ENCODE measurements around the gene RPL26. TPM values are rescaled to one million over a fixed set of nuclear protein-coding genes. Genes with fewer than 3 reads are reported as not detected.

Gene RPL26
- total RNA-seq, 1 donor from 2014 or later: 960 TPM

DNA sequence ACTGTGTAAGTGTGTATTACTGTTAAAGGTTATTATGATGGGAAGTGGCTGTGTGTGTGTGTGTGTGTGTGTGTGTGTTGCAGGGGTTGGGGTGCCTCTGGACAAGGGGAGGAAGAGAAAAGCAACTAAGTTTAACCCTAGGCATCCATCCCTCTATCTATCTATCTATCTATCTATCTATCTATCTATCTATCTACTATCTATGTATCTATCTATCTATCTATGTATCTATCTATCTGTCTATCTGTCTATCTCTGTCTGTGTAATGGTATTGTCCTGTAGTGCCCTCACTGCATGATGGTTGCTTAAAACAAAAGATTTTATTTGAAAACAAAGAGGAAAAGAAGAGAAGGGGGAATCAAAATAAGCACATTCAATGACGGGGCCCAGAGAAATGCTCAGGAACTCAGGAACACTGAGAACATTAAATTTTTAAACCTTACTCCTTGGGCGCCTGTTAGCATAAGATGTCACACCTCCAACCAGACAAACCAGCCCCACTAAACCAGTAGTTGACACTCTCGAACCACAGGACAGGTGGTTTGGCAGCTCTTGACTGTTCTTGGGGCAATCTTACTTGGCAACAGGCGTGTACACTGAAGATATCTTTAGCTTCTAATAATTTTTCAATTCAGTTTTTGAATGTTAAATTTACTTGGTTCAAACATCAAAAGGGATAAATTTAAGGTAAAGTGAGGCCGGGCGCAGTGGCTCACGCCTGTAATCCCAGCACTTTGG lies 5.1 kb upstream of the RPL26 start:
- no peaks in the 10 kb centered on the region for H3K36me3 ChIP-seq
- H3K27ac ChIP-seq (replicated peaks): no peak overlapping the region
- H3K27me3 ChIP-seq (ENCODE audit: low read depth): peaks cover 16% of the 10 kb centered on the region
- intact Hi-C loops (cut with micrococcal nuclease): no loop called here
- no peak for TF ChIP-seq CTCF (IDR thresholded peaks at IDR 0.05; ENCODE audit: borderline replicate concordance)
- no peak for DNase-seq
- no peaks in the 10 kb centered on the region for H3K9me3 ChIP-seq (replicated peaks)
- no peak overlapping the region for H3K4me3 ChIP-seq
- peaks cover 16% of the 10 kb centered on the region for H3K4me1 ChIP-seq

- H3K9me3 ChIP-seq (replicated peaks): no peaks in the 10 kb centered on the region
- H3K27ac ChIP-seq (replicated peaks): no peak overlapping the region
- no peak overlapping the region for H3K4me3 ChIP-seq
- DNase-seq: no peak
- TF ChIP-seq CTCF (IDR thresholded peaks at IDR 0.05; ENCODE audit: borderline replicate concordance): no peak
- H3K27me3 ChIP-seq (ENCODE audit: low read depth): peaks cover 3% of the 10 kb centered on the region
- peaks cover 2% of the 10 kb centered on the region for H3K36me3 ChIP-seq
- intact Hi-C loops (cut with micrococcal nuclease): no loop called here
- H3K4me1 ChIP-seq: peaks cover 27% of the 10 kb centered on the region
Observed at GRCh38 chr17:8386841-8387240, 3.8 kb upstream of the RPL26 start.

GRCh38 chr17:8384801-8385378 lies 1.9 kb upstream of the RPL26 start:
- no peak overlapping the region for H3K27ac ChIP-seq (replicated peaks)
- no peak for TF ChIP-seq CTCF (IDR thresholded peaks at IDR 0.05; ENCODE audit: borderline replicate concordance)
- H3K27me3 ChIP-seq (ENCODE audit: low read depth): no peaks in the 10 kb centered on the region
- intact Hi-C loops (cut with micrococcal nuclease): no loop called here
- peaks cover 47% of the 10 kb centered on the region for H3K4me1 ChIP-seq
- no peaks in the 10 kb centered on the region for H3K9me3 ChIP-seq (replicated peaks)
- DNase-seq: no peak
- H3K36me3 ChIP-seq: peaks cover 22% of the 10 kb centered on the region
- H3K4me3 ChIP-seq: no peak overlapping the region

DNA sequence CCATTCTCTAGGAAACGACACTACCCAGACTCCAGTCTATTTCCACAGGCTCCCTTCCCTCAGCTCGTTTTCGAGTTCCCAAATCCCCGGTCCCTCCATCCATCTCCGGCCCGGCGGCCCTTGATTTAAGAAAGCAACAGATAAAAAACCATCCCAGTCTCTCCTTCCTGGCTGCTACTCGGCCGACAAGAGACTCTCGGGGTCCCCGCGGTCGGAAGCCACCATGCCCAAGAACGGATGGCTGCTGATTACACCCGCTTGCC lies 182 bp downstream of the RPL26 start:
- intact Hi-C loops (cut with micrococcal nuclease): no loop called here
- Histone ChIP-seq H3K27me3 (ENCODE audit: low read depth) (no peaks in the 10 kb centered on the region), H3K4me3 (peak overlapping the region; percentile 96), H3K4me1 (peaks cover 56% of the 10 kb centered on the region), H3K36me3 (peaks cover 42% of the 10 kb centered on the region), H3K9me3 (replicated peaks) (no peaks in the 10 kb centered on the region), H3K27ac (replicated peaks) (peak overlapping the region; percentile 88)
- no peak for TF ChIP-seq CTCF (IDR thresholded peaks at IDR 0.05; ENCODE audit: borderline replicate concordance)
- DNase-seq: no peak

- no peak for TF ChIP-seq CTCF (IDR thresholded peaks at IDR 0.05; ENCODE audit: borderline replicate concordance)
- Histone ChIP-seq H3K27me3 (ENCODE audit: low read depth) (no peaks in the 10 kb centered on the region), H3K4me3 (peak overlapping the region; percentile 96), H3K27ac (replicated peaks) (peak overlapping the region; percentile 88), H3K4me1 (peaks cover 58% of the 10 kb centered on the region), H3K9me3 (replicated peaks) (no peaks in the 10 kb centered on the region), H3K36me3 (peaks cover 48% of the 10 kb centered on the region)
- intact Hi-C loops (cut with micrococcal nuclease): no loop called here
- DNase-seq: no peak
Observed at GRCh38 chr17:8382052-8382879, 727 bp downstream of the RPL26 start.

Measured in left ventricle myocardium inferior (tissue), 1 donor.